Measurements from ENCODE around the gene MEP1A.
"Not testable (repeated sequence)": the region's sequence is repeated elsewhere in the genome, so short reads cannot be mapped to it uniquely, and the experiment has no call there.

The MEP1A gene

DNA sequence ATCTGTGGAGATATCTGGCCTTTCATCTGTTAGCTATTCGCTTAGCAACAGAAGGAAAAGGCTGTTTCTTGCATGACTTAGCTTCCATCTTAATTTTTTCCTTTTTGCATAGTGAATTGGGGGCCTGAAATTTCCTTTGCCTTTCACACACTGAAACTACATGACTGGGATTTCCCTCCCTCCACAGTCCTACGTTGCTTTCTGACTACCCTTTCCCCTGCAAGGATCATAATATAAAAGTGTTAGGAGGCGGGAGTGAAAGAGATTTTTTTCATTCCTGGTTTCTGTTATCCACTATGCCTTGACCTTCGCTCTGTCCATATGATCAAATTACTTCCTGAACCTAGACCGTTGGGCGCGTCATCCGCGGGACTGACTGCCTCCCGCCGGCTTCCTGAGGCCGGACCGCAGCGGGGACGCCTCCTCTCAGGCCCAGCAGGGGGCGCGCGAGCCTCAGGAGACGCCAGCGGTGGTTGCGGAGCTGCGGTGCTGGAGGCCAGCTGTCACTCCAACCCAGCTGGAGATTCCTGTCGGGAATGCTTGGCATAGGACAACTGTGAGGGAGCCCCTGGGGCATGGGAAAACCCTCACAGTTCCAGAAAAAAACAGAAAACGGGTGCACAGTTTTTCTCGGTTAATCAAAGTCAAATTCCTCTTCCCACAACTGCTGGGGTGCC lies 55.6 kb downstream of the MEP1A start:
- no peak overlapping the region for H3K4me3 ChIP-seq (ENCODE audit: low read depth, low read length)
- POLR2A ChIA-PET = no interaction called here
- TF ChIP-seq, protein P1, sequence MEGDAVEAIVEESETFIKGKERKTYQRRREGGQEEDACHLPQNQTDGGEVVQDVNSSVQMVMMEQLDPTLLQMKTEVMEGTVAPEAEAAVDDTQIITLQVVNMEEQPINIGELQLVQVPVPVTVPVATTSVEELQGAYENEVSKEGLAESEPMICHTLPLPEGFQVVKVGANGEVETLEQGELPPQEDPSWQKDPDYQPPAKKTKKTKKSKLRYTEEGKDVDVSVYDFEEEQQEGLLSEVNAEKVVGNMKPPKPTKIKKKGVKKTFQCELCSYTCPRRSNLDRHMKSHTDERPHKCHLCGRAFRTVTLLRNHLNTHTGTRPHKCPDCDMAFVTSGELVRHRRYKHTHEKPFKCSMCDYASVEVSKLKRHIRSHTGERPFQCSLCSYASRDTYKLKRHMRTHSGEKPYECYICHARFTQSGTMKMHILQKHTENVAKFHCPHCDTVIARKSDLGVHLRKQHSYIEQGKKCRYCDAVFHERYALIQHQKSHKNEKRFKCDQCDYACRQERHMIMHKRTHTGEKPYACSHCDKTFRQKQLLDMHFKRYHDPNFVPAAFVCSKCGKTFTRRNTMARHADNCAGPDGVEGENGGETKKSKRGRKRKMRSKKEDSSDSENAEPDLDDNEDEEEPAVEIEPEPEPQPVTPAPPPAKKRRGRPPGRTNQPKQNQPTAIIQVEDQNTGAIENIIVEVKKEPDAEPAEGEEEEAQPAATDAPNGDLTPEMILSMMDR (IDR thresholded peaks at IDR 0.05; ENCODE audit: insufficient read depth, low read length, missing control alignments) = peak; percentile 98
- DNase-seq (ENCODE audit: low read depth, low spot score) = no peak
- CTCF ChIA-PET = interaction anchor here (0.6 to 3.1 kb wide), 20 partner anchors 9 to 463 kb away, joined by 3 to 56 read pairs (median 4); partner anchors contain the start of gene ADGRF1

DNA sequence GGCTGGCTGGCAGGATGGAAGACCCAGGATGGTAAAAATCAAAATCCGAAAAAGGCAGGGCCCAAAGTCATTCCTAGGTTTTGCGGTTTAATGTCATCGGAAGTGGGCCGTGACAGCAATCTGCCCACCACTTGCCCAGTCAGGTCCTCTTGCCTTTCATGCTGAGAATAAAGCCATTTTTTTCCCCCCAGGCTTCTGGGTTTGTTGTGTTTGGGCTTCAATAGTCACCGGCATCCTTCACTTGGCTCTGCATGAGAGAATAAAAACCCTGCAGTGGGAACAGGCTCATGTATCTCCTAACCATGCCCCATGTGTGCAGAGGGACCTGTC lies 56.1 kb downstream of the MEP1A start:
- TF ChIP-seq, protein P1 (IDR thresholded peaks at IDR 0.05; ENCODE audit: insufficient read depth, low read length, missing control alignments) = no peak
- DNase-seq (ENCODE audit: low read depth, low spot score) = no peak
- ChIA-PET CTCF (interaction anchor here (0.6 to 3.1 kb wide), 12 partner anchors 9 to 462 kb away, joined by 3 to 56 read pairs (median 7); partner anchors contain the start of gene ADGRF1), POLR2A (no interaction called here)
- no peak overlapping the region for H3K4me3 ChIP-seq (ENCODE audit: low read depth, low read length)

DNA sequence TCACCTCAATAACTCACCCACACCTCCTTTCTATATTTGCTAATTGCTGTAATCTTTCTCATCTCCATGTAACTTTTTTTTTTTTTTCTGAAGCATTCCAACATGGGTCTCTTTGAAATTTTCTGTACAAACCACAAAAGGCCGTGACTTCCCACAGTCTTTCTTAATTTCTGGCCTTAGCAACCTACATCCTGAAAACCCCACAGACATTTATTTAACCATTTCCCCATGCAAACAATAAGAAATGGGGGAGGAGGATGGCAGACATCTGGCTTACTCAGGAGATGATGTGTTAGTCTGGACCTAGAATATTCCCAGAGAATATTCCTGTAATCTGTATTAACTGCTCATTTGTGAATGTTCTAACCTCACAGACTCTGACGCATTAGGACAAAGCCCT lies 57.6 kb downstream of the MEP1A start:
- no peak for DNase-seq (ENCODE audit: low read depth, low spot score)
- ChIA-PET POLR2A (no interaction called here), CTCF (interaction anchor here (0.8 to 3.1 kb wide), 5 partner anchors 10 to 198 kb away, joined by 3 to 13 read pairs (median 5); partner anchors contain the start of gene ADGRF1)
- no peak overlapping the region for H3K4me3 ChIP-seq (ENCODE audit: low read depth, low read length)
- TF ChIP-seq, protein P1 (IDR thresholded peaks at IDR 0.05; ENCODE audit: insufficient read depth, low read length, missing control alignments) = no peak

DNA sequence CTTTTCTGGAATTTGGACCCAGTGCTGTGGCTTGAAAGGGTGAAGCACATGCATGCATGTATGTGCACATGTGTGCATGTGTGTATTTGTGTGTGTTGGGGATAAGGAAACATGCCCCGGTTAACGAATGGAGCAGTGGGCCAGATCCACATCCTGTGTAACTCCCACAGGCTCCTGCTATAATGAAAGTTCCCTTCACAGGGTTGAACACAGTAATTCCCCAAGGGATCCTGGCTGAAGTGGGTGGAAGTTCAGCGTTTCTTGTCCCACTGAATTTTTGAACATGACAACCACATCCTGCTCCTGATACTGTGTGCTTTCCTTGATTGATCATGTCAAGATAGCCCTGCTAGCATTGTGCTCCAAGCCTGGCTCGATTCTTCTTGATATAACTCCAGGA lies 58.4 kb downstream of the MEP1A start:
- DNase-seq (ENCODE audit: low read depth, low spot score); POLR2A ChIA-PET; H3K4me3 ChIP-seq (ENCODE audit: low read depth, low read length): not testable (repeated sequence)
- CTCF ChIA-PET = interaction anchor here (0.8 to 1.6 kb wide), 3 partner anchors 190 to 197 kb away, joined by 4 to 5 read pairs (median 5); partner anchors contain the start of gene ADGRF1

DNA sequence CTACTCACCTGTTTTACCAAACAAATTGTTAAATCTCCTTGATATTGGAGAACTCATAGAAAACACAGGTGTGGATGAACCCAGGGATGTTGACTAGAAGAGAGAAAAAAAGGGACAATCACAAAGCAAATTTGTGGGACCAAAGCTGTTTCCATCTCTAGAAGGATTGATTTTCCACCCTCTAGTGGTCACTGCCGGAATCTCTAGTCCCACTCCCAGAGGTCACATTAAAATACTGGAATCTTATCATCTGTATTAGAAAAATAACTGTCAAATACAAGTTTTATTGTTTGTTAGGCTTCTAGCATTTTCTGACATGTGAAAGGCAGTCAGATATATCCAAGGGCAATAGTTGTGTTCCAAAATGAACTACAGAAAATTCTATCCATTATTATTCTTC lies 62.8 kb downstream of the MEP1A start:
- H3K4me3 ChIP-seq (ENCODE audit: low read depth, low read length); DNase-seq (ENCODE audit: low read depth, low spot score); POLR2A ChIA-PET: not testable (repeated sequence)
- CTCF ChIA-PET = interaction anchor here (0.9 to 2.2 kb wide), 6 partner anchors 8 to 191 kb away, joined by 3 to 9 read pairs (median 6); no protein-coding TSS in a partner anchor
- TF ChIP-seq, protein P1 (IDR thresholded peaks at IDR 0.05; ENCODE audit: insufficient read depth, low read length, missing control alignments) = peak; percentile 48

DNA sequence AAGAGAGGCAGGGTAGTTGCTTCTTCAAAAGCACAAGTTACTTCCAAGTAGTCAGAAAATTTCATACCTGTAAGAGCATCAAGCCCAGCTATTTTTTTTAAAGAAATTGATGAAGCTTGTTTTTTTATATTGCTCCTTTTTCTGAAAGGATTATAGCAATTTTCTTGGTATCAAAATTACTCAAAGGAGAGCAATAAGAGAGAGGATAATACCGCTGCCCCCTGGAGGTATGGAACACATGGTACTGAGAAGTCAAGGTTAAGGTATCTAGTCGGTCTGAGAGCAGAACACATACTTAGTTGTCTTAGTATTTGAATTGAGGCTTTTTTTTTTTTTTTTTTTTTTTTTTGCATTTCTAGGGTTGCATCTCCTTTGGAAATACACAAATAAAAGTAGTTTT lies 69.2 kb downstream of the MEP1A start:
- ChIA-PET CTCF (no interaction called here), POLR2A (no interaction called here)
- TF ChIP-seq, protein P1 (IDR thresholded peaks at IDR 0.05; ENCODE audit: insufficient read depth, low read length, missing control alignments) = no peak
- H3K4me3 ChIP-seq (ENCODE audit: low read depth, low read length) = no peak overlapping the region
- DNase-seq (ENCODE audit: low read depth, low spot score) = no peak

DNA sequence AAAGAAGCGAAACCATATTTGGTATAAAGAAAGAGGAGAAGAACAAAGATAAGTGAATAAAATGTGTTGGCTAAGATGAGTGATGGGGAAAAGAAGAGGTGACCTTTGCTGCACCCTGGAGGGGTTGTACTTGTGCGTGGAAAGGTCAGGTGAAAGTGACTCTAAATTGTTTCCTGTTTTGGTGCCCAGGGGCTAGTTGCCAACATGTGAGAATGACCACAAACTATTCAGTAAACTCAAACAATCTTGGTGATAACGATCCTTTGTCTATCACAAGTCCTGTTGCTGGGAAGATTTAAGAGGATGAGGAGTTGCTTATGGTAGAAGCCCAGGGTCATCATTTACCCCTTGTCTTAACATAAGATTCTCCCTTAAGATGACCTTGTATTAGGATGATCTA lies 70.6 kb downstream of the MEP1A start:
- no peak for DNase-seq (ENCODE audit: low read depth, low spot score)
- ChIA-PET POLR2A (no interaction called here), CTCF (interaction anchor here (1.3 kb wide), 1 partner anchor 8 kb away, joined by 6 read pairs; no protein-coding TSS in a partner anchor)
- TF ChIP-seq, protein P1 (IDR thresholded peaks at IDR 0.05; ENCODE audit: insufficient read depth, low read length, missing control alignments) = no peak
- no peak overlapping the region for H3K4me3 ChIP-seq (ENCODE audit: low read depth, low read length)
